Measurements from ENCODE around the gene CLIC5.

CLIC5 gene

DNA sequence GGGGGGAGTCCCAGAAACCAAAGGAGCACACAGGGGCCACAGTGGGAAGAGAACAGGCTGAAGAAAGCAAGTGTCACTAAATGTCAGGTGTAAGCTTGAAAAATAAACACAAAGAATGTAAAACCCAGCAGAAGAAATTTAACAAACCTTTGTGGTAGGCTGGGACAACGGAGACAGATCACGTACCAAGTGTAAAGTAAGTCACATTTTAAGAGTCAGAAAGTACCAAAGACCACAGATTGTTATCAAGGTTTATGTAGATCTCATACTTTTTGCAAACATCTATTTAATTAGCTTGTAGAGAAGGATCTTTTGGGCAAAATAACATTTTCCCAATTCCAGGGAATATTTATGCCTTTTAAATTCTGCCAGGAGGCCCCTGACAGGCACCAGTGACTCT is 1.6 kb downstream of the CLIC5 start:
- H3K79me2 ChIP-seq = no peaks in the 10 kb centered on the region
- peaks cover 3% of the 10 kb centered on the region for H3K4me1 ChIP-seq
- H3K4me3 ChIP-seq (ENCODE audit: low read depth, low read length) = peak overlapping the region; percentile 57
- H3K9ac ChIP-seq = no peak overlapping the region
- no peak overlapping the region for H3K27ac ChIP-seq
- no peaks in the 10 kb centered on the region for H3K9me3 ChIP-seq (ENCODE audit: control insufficient read depth, low read length)
- no peak overlapping the region for H2AFZ ChIP-seq
- H3K4me2 ChIP-seq (ENCODE audit: low read length) = peak overlapping the region; percentile 90
- no peaks in the 10 kb centered on the region for H3K27me3 ChIP-seq (ENCODE audit: control insufficient read depth, insufficient read depth, low read length)
- TF ChIP-seq, protein P1, sequence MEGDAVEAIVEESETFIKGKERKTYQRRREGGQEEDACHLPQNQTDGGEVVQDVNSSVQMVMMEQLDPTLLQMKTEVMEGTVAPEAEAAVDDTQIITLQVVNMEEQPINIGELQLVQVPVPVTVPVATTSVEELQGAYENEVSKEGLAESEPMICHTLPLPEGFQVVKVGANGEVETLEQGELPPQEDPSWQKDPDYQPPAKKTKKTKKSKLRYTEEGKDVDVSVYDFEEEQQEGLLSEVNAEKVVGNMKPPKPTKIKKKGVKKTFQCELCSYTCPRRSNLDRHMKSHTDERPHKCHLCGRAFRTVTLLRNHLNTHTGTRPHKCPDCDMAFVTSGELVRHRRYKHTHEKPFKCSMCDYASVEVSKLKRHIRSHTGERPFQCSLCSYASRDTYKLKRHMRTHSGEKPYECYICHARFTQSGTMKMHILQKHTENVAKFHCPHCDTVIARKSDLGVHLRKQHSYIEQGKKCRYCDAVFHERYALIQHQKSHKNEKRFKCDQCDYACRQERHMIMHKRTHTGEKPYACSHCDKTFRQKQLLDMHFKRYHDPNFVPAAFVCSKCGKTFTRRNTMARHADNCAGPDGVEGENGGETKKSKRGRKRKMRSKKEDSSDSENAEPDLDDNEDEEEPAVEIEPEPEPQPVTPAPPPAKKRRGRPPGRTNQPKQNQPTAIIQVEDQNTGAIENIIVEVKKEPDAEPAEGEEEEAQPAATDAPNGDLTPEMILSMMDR (IDR thresholded peaks at IDR 0.05) = no peak
- H3K36me3 ChIP-seq (ENCODE audit: control insufficient read depth, insufficient read depth, low read length) = no peaks in the 10 kb centered on the region

DNA sequence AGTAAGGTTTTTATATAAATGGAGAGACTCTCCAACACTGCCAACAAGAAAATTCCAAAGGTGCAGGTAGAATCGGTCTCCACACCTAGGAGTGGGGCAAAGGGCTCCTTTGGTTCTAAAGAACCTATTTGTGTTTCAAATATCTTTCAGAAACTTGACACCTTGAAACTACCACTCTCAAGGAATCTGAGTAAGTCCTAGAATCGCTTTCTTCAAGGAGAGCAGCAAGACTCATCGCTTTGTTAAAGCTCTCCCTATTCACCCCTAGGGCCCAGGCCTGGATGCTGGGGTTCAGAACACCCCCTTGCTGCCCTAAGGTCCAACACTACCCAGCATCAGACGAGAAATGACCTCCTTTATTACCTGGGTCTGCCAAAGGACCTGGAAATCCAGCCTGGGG is 2.0 kb downstream of the CLIC5 start:
- Histone ChIP-seq H2AFZ (no peak overlapping the region), H3K4me2 (ENCODE audit: low read length) (no peak overlapping the region), H3K36me3 (ENCODE audit: control insufficient read depth, insufficient read depth, low read length) (no peaks in the 10 kb centered on the region), H3K9ac (no peak overlapping the region), H3K27ac (no peak overlapping the region), H3K4me3 (ENCODE audit: low read depth, low read length) (no peak overlapping the region), H3K9me3 (ENCODE audit: control insufficient read depth, low read length) (no peaks in the 10 kb centered on the region), H3K27me3 (ENCODE audit: control insufficient read depth, insufficient read depth, low read length) (no peaks in the 10 kb centered on the region), H3K4me1 (peaks cover 3% of the 10 kb centered on the region), H3K79me2 (no peaks in the 10 kb centered on the region)
- TF ChIP-seq, protein P1 (IDR thresholded peaks at IDR 0.05) = no peak

DNA sequence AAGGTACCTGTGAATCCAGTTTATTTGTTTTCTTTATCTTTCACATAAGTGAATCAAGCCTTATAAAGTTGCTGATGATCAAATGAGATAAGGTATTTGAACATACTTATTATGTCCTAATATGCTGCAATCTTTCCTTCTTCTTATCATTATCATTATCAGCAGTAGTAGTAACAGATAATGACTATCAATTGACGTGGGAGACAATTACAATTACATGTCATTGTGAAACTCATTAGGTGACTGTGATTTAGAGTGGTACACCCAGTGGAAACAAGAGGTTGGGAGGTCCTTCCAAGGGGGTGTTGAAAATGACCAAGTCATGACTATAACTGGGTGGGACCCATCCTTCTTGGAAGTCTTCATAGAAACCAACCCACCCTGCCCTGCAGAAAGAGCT is 2.8 kb downstream of the CLIC5 start:
- Histone ChIP-seq H3K79me2 (no peaks in the 10 kb centered on the region), H3K9ac (no peak overlapping the region), H3K4me2 (ENCODE audit: low read length) (no peak overlapping the region), H3K4me1 (peaks cover 3% of the 10 kb centered on the region), H3K4me3 (ENCODE audit: low read depth, low read length) (no peak overlapping the region), H3K27me3 (ENCODE audit: control insufficient read depth, insufficient read depth, low read length) (no peaks in the 10 kb centered on the region), H3K36me3 (ENCODE audit: control insufficient read depth, insufficient read depth, low read length) (no peaks in the 10 kb centered on the region), H2AFZ (no peak overlapping the region), H3K9me3 (ENCODE audit: control insufficient read depth, low read length) (no peaks in the 10 kb centered on the region), H3K27ac (no peak overlapping the region)
- TF ChIP-seq, protein P1 (IDR thresholded peaks at IDR 0.05) = no peak

DNA sequence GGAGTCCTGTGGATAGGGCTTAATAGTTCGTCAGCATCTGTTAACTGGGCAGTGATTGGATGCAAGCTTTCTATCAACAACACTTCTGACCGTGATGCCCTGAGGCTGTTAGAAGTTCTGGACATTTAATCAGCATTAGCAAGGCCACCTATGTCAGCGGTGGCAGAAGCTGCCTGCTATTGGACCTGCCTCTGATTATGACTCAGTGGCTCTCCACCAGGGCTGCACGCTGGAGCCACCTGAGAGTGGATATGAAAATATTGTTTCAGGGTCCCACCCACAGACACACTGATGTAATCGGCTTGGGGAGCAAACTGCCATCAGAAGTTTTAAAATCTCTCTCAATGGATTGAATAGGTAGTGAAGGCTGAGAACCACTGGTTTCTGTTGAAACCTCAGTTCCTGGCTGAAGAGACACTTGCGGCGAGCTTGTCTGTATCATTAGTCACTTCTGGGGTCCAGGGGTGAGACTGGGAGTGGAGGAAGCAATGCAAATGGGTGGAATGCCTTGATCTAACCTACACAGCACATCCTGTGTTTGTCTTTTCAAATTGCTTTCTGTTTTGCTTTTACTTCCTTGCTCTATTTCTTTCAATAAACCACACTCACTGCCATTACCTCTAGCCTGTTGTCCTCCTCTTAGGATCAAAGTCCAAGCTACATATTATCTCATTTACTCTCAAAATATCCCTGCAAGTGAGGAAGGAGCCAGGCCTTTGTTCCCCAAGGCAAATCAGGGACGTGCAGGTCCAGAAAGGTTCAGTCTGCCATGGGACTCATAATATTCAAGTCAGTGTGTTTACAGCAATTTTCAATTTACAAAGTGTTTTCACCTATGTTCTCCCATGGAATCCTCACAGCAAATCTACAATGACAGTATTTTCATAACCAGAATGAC is 4.2 kb downstream of the CLIC5 start:
- Histone ChIP-seq H2AFZ (no peak overlapping the region), H3K4me2 (ENCODE audit: low read length) (no peak overlapping the region), H3K4me3 (ENCODE audit: low read depth, low read length) (no peak overlapping the region), H3K36me3 (ENCODE audit: control insufficient read depth, insufficient read depth, low read length) (no peaks in the 10 kb centered on the region), H3K9me3 (ENCODE audit: control insufficient read depth, low read length) (no peaks in the 10 kb centered on the region), H3K4me1 (peaks cover 3% of the 10 kb centered on the region), H3K27me3 (ENCODE audit: control insufficient read depth, insufficient read depth, low read length) (no peaks in the 10 kb centered on the region), H3K27ac (no peak overlapping the region), H3K9ac (no peak overlapping the region), H3K79me2 (no peaks in the 10 kb centered on the region)
- TF ChIP-seq, protein P1 (IDR thresholded peaks at IDR 0.05) = no peak

DNA sequence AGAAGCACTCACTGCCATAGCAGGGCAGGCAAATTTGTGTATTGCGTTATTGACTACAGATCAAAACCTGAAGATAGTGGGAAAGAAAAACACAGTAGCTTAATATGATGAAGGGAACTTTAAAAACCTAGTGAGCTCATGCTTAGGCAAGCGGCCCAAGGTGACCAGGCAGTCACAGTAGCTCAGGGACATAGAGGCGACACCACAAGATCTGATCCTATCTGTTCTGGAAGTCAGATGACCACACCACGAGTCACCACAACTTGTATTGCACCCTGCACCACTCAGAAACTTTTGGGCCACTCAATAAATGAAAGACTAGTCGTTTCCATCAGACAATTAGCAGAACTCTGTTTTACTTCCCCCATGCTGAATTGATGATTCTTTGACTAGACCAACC is 4.9 kb downstream of the CLIC5 start:
- Histone ChIP-seq H3K4me2 (ENCODE audit: low read length) (no peak overlapping the region), H3K4me1 (peaks cover 3% of the 10 kb centered on the region), H3K9ac (no peak overlapping the region), H3K9me3 (ENCODE audit: control insufficient read depth, low read length) (no peaks in the 10 kb centered on the region), H3K27ac (no peak overlapping the region), H3K36me3 (ENCODE audit: control insufficient read depth, insufficient read depth, low read length) (no peaks in the 10 kb centered on the region), H3K27me3 (ENCODE audit: control insufficient read depth, insufficient read depth, low read length) (no peaks in the 10 kb centered on the region), H3K79me2 (no peaks in the 10 kb centered on the region), H2AFZ (no peak overlapping the region), H3K4me3 (ENCODE audit: low read depth, low read length) (no peak overlapping the region)
- TF ChIP-seq, protein P1 (IDR thresholded peaks at IDR 0.05) = no peak

Measured in parathyroid adenoma (tissue), 2 donors.